ENCODE results near the gene TPSB2.

The TPSB2 gene

DNA sequence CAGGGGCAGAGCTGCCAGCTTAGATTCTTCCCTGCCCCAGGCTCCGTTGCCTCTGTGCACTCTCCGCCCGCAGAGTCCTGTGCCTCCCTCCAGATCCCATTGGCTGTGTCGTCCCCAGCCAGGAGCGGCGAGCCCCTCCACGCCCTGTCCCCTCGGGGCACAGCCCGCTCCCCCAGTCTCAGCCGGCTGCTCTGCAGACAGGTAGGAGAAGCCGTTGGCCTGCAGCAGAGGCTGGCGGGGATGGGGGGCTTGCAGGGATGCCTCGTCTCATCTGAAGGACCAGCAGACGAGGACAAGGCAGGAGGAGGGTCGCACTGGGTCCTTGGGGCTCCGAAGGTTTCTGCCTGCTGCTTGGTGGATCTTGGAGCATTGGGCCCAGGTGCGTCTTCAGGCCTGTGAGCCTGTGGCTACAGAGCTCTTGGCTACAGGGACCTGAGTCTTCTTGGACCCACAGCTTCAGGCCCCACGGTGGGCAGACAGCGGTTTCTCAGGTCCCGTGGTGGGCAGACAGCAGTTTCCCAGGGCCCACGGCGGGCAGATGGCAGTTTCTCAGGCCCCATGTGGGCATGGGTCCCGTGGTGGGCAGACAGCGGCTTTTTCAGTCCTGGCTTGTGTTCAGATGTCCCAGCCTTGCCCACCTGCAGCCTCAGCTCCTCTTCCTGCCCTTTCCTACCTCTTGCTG lies 10.9 kb downstream of the TPSB2 start:
- DNase-seq: no peak

DNA sequence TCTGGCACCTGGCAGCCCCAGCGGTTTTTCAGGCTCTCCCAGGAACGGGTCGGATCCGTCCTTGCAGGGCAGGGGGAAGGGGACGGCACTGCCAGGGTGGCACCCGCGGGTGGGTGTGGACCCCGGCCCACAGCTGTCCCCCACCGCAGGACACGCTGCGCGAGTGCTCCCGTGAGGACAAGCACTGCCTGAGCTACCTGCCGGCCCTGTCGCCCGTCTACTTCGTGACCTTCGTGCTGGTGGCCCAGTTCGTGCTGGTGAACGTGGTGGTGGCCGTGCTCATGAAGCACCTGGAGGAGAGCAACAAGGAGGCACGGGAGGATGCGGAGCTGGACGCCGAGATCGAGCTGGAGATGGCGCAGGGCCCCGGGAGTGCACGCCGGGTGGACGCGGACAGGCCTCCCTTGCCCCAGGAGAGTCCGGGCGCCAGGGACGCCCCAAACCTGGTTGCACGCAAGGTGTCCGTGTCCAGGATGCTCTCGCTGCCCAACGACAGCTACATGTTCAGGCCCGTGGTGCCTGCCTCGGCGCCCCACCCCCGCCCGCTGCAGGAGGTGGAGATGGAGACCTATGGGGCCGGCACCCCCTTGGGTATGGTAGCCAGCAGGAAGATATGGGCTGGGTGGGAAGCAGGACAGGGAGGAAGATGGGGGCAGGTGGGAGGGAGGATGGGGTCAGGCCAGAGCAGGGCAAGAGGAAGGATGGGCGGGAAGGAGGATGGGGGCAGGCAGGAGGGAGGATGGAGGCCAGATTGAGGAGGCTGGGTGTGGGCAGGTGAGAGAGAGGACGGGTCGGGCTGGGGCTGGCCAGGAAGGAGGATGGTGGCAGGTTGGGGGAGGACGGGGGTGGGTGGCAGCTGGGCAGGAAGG lies 11.7 kb downstream of the TPSB2 start:
- DNase-seq: no peak

DNA sequence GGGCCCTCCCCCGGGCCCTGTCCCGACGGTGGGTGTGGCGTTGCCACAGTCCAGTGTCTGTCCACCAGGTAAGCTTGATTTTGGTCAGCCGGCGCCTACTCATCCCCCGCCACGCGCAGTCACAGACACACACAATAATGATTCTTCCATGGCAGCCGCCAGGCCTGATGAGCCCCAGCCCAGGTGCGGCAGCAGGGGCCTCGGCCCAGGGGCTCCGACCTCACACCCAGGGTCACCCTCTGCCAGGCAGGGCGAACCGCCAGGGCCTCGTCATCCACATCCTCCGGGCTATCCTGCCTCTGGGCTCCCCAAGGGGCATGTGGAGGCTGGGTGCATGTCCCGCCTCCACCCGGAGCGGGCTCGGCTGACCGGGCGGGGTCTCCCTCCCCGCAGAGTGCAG lies 12.5 kb downstream of the TPSB2 start:
- no peak for DNase-seq

DNA sequence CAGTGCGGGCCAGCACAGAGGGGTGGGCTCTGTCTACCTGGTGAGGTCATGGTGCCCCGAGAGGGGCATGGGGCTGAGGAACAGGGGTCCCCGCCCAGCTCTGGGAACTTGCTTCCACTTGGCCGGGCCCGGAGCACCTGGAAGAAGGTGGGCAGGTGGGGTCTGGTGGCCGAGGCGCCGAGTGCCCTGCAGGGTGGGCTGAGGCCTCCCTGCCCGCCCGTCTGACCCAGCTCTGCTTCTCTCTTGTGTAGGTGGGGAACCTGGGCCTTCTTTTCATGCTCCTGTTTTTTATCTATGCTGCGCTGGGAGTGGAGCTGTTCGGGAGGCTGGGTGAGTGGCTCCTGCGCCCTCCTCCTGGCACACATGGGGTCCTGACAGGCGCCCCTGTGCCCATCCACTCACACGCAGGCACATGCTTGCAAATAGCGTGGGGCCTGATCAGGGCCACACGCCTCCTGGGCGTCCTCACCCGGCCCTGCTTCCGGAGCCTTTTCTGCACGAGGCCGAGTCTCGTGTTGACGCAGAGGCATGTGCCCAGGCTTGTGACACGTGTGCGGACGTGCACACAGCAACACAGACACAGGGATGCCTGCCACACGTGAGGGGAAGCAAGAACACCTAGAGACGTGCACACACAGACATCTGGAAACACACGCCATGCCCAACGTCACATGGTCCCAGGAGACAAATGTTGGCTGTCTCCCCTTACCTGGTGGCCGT lies 13.1 kb downstream of the TPSB2 start:
- DNase-seq: no peak

DNA sequence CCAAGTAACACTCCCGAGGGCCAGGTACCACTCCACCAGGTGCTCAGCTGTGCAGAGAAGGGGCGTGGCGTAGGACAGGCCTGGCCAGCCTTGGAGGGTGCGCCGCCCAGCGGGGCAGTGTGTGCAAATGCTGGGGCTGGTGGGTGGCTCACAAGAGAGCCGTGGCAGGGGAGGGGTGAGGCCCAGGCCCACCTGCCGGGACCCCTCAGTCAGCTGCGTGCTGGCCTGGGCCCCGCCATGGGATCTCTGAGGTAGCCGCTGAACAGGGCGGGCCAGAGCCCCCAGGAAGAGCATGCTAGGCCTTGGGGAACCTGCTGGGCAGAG lies 13.7 kb downstream of the TPSB2 start:
- no peak for DNase-seq

DNA sequence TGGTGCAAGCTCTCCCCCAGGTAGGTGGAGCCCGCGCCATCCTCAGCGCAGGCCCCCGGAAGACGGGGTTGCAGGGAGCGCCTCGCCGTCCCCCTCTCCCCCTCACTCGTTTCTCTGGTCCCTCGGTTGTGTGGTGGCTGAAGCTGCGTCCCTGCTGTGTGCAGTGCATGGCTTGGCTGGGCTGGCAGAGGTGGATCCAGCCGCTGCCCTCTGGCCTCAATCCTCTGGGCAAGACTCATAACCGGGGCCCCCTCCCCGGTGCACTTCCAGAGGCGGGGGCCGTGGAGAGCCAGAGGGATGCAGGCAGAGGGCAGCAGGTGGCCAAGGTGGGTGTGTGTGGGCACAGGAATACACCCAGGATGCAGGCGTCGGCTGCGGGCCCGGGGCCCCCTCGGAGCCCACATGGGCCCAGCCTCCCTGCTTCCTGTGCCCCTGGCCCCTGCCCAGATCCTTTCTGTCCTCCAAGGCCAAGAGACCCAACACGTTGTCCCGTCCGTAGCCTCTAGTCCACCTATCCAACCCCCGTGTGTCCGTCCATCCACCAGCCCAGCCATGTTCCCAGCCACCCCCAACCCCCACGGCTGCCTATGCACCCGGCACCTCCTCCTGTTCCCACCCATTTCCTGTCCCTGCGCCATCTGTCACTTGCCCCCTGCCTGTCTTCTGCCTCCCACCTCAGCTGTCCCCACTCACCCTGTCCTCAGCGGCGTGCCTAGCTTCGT lies 14.2 kb downstream of the TPSB2 start:
- DNase-seq: no peak

DNA sequence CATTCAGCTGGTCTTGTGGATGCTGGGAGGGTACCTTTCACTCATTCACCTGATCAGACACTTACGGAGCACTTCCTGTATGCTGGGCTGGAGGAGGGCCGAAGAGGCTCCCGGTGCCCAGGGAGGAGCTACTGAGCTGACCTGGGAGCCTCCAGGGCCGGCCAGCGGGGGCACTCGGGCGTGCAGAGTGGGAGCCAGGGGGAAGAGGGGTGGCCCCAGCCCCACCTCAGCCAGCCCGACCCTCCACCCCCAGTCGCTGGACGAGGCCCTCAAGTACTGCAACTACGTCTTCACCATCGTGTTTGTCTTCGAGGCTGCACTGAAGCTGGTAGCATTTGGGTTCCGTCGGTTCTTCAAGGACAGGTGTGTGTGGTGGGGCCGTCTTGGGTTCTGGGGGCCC lies 15.3 kb downstream of the TPSB2 start:
- no peak for DNase-seq

DNA sequence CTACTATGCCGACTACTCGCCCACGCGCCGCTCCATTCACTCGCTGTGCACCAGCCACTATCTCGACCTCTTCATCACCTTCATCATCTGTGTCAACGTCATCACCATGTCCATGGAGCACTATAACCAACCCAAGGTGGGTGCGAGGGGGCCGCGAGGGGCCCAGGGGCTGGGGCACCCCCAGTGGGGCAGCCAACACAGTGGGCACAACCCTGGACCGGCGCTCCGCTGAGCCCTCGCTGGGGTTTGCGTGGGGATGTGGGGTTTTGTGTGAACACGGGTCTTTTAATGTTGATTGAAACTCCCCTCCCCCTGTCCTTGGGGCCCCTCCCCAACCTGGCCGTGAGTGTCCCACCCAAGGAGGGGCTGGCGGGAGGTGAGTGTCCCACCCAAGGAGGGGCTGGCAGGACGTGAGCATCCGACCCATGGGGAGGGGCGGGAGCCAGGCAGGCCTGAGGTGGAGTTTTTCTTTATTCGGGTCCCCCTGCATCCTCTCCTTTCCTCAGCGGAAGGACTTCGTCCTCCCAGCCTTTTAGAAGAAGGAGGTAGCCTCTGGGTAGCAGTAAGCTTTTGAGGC lies 16.1 kb downstream of the TPSB2 start:
- DNase-seq: no peak

DNA sequence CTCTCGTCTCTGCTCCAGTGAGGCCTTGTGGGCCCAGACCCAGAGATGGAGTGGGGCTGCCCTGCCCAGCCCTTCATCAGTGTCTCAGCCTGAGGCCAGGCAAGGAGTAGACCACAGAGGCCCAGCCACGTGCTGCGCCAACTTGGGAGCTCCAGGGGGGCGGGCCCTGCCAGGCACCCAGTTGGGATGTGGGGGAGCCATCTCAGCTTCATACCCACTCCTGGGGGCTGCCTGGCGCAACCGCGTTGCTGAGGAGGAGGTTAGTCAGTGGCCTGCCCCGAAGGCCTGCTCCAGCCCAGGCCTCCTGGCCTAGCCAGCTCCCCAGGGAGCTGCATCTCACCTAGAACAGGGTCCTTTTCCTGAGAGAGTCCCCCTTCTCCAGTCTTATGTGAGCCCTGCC lies 16.8 kb downstream of the TPSB2 start:
- DNase-seq: no peak

DNA sequence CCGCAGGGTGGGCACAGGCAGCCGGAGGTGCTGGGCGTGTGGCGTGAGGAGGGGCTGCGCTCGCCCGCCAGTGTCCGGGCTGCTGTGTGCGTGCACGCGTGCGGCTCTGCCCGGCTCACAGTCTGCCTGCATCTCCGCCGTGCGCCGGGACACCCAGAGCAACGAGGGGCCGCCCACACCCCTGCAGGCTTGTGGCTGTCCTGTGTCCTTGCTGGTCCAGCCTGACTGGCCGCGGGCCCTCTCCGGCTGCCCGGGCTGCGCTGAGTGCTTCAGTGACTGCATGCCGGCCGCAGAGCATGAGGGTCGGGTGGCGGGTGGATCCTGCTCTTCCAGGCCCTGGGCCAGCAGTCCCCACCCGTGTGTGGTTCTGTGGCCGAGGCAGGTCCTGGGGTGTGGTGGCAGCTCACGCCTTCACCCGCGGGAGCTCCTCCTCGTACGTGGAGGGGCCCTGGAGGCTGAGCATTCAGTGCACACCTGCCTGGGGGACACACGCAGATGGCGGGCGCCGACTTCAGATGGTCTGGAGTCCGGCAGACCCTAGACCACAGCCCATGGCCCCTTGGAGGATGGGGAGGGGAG lies 17.3 kb downstream of the TPSB2 start:
- no peak for DNase-seq

DNA sequence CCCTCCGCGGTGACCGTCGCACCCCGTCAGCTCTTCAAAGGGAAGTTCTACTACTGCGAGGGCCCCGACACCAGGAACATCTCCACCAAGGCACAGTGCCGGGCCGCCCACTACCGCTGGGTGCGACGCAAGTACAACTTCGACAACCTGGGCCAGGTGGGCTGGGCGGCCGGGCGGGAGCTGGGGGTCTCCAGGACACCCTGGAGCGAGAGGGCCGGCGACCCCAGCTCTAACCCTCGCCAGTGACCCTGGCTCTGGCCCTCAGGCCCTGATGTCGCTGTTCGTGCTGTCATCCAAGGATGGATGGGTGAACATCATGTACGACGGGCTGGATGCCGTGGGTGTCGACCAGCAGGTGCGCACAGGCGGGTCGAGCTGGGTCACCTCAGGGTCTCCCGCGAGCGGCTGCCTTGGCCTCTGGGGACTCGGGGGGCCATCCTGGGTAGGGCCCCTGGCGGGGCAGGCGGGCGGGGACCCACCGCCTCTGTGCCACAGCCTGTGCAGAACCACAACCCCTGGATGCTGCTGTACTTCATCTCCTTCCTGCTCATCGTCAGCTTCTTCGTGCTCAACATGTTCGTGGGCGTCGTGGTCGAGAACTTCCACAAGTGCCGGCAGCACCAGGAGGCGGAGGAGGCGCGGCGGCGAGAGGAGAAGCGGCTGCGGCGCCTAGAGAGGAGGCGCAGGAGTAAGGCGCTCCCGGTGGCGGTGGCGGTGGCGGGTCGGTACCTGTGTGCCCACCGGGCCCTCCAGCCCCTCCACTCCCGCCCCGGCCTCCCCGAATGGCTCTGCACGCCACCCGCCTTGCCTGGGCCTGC lies 18.3 kb downstream of the TPSB2 start:
- no peak for DNase-seq

DNA sequence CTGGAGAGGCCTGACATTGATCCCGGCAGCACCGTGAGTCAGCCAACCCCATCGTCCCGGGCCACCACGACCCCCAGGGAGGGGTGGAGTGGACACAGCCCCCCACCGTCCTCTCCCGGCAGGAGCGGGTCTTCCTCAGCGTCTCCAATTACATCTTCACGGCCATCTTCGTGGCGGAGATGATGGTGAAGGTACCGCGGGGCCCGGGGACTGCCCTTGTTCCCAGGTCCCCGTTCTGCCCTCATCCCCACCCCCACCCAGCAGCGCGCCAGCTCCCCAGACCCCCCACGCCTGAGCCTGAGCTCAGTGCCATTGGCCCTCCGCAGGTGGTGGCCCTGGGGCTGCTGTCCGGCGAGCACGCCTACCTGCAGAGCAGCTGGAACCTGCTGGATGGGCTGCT lies 19.5 kb downstream of the TPSB2 start:
- no peak for DNase-seq

DNA sequence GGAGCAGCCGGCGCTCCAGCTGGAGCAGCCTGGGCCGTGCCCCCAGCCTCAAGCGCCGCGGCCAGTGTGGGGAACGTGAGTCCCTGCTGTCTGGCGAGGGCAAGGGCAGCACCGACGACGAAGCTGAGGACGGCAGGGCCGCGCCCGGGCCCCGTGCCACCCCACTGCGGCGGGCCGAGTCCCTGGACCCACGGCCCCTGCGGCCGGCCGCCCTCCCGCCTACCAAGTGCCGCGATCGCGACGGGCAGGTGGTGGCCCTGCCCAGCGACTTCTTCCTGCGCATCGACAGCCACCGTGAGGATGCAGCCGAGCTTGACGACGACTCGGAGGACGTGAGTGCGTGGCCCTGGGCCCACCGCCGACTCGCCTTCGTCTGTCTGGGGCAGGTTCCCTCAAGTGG lies 20.9 kb downstream of the TPSB2 start:
- no peak for DNase-seq

DNA sequence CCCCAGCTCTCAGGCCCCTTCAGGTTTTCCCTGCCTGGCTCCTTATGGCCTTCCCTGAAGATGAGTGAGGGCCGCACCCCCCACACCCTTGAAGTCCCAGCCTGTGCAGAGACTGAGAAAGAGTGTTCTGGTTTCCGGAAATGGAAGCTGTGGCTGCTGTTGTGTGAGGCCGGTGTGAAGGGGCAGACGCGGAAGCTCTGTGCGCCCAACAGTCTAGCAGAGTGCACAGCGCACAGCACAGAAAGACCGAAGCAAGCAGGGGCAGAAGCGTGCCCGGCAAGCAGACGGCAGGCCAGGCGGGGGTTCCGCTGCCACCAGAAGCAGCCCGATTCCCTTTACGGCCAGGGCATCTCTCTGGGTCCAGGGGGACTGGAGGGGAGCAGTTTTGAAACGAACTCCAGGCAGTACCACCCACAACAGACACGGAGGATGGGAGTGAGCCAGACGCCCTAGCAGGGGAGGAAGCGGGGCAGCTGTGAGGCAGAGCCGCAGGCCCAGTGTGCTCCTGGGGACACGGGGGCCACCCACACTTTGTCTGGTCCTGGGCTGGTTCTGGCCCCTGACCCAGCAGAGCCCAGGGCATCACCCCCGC lies 21.6 kb downstream of the TPSB2 start:
- no peak for DNase-seq

DNA sequence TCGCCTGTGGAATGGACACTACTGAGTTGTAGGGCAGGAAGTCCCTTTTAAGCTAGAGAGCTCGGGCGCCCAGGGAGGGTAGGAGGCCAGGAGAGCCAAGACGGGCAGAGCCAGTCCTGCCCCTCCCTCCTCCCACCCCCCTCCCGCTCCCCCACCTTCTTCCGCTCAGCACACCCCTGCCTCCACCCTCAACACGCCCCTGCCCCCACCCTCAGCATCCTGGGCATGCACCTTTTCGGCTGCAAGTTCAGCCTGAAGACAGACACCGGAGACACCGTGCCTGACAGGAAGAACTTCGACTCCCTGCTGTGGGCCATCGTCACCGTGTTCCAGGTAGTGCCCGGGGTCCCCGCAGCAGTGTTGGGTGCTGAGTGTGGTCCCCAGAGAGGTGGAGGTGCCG lies 23.2 kb downstream of the TPSB2 start:
- DNase-seq: no peak

DNA sequence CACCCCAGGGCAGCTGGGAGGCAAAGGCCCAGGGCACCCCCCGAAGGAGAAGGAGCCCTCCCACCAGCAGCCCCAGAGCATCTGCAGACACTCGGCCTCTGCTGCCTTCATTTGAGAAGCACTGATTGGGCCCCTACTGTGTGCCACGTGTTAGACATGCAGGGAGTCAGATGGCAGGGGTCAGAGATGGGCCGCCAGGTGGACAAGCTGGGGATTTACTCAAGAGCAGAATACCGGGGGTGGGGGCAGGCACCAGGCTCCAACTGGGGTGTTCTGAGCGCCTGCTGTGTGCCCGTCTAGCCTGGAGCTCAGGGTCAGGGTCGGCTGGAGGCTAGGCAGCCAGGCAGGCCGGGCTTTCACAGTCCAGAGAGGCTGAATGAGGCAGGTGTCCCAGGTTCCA lies 23.7 kb downstream of the TPSB2 start:
- no peak for DNase-seq

DNA sequence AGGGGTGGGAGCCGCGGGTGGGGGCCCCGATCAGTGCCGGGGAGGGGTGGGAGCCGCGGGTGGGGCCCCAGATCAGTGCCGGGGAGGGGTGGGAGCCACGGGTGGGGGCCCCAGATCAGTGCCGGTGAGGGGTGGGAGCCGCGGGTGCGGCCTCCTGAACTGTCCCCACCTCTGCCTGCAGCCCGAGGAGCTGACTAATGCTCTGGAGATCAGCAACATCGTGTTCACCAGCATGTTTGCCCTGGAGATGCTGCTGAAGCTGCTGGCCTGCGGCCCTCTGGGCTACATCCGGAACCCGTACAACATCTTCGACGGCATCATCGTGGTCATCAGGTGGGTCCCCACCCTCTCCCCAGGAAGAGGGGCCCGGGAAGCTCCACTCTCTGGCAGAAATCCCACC lies 25.1 kb downstream of the TPSB2 start:
- DNase-seq: no peak

DNA sequence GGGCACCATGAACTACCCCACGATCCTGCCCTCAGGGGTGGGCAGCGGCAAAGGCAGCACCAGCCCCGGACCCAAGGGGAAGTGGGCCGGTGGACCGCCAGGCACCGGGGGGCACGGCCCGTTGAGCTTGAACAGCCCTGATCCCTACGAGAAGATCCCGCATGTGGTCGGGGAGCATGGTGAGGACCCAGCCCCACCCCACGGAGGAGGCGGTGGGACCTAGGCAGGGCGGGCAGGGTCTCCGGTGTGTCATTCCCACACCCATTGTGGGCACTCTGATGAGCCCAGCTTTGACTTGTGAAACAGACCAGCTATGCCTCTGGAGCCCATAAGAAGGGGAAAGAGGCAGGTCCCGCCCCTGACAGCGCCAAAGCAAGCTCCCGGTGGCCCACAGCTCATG lies 27.7 kb downstream of the TPSB2 start:
- no peak for DNase-seq

DNA sequence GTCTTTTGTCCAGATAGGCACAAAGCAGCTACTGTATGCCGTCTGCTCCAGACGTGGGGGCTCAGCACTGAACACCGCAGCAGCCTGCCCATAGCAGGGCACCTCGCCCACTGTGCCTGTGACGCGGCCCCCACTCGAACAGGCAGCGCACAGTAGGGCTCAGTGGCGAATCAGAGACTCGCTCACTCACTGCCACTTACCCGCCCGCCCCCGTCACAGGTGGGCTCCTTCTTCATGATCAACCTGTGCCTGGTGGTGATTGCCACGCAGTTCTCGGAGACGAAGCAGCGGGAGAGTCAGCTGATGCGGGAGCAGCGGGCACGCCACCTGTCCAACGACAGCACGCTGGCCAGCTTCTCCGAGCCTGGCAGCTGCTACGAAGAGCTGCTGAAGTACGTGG lies 28.5 kb downstream of the TPSB2 start:
- no peak for DNase-seq

DNA sequence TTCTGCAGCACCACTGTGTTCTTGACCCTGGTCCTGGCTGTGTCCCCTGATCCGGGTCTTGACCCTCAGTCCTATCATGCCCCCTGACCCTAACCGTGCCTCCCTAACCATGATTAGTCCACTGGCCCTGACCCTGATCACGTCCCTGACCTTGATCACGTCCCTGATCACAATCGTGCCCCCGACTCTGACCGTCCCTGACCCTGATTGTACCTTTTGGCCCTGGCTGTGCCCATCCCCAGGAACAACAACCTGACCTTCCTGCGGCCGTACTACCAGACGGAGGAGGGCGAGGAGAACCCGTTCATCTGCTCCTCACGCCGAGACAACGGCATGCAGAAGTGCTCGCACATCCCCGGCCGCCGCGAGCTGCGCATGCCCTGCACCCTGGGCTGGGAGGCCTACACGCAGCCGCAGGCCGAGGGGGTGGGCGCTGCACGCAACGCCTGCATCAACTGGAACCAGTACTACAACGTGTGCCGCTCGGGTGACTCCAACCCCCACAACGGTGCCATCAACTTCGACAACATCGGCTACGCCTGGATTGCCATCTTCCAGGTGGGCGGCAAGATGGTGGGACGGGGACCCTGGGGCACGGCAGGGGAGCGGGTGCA lies 29.9 kb downstream of the TPSB2 start:
- no peak for DNase-seq

All from NCI-H510A treated with DMSO at 0.1 percent for 48 hours (cell line).